Measurements from ENCODE around the gene XXYLT1.

XXYLT1 gene

DNA sequence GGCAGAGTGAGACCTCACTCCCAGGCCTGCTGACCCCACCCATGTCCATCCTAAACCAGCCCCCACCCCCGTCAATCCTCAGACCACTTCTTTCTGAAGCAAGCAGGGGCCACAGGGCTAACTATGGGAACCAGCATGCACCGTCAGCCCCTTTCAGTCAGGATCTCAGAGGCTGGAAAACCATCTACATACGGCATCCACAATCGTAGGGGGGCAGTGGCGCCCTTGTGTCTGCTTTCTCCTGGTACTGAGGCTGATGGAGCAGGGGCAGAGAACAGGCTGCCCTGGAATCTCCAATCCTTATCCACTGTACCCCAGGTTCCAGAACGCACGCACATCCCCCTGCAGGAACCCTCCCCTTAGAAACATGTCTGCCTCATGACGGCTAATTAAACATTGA is 56.6 kb downstream of the XXYLT1 start (continued):
- TF ChIP-seq, protein P1, sequence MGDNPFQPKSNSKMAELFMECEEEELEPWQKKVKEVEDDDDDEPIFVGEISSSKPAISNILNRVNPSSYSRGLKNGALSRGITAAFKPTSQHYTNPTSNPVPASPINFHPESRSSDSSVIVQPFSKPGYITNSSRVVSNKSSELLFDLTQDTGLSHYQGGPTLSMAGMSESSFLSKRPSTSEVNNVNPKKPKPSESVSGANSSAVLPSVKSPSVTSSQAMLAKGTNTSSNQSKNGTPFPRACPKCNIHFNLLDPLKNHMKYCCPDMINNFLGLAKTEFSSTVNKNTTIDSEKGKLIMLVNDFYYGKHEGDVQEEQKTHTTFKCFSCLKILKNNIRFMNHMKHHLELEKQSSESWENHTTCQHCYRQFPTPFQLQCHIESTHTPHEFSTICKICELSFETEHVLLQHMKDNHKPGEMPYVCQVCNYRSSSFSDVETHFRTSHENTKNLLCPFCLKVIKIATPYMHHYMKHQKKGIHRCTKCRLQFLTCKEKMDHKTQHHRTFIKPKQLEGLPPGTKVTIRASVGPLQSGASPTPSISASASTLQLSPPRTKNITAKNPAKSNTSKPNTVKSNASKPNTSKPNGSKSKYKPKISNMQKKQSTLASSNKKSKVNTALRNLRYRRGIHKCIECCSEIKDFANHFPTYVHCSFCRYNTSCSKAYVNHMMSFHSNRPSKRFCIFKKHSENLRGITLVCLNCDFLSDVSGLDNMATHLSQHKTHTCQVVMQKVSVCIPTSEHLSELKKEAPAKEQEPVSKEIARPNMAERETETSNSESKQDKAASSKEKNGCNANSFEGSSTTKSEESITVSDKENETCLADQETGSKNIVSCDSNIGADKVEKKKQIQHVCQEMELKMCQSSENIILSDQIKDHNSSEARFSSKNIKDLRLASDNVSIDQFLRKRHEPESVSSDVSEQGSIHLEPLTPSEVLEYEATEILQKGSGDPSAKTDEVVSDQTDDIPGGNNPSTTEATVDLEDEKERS (tag by site-specific recombination; IDR thresholded peaks at IDR 0.05): no peak
- TF ChIP-seq SCRT1 (tag by site-specific recombination; IDR thresholded peaks at IDR 0.05; ENCODE audit: borderline replicate concordance): no peak
- TF ChIP-seq ZNF354C (tag by site-specific recombination; IDR thresholded peaks at IDR 0.05; ENCODE audit: borderline replicate concordance, low read depth): no peak

DNA sequence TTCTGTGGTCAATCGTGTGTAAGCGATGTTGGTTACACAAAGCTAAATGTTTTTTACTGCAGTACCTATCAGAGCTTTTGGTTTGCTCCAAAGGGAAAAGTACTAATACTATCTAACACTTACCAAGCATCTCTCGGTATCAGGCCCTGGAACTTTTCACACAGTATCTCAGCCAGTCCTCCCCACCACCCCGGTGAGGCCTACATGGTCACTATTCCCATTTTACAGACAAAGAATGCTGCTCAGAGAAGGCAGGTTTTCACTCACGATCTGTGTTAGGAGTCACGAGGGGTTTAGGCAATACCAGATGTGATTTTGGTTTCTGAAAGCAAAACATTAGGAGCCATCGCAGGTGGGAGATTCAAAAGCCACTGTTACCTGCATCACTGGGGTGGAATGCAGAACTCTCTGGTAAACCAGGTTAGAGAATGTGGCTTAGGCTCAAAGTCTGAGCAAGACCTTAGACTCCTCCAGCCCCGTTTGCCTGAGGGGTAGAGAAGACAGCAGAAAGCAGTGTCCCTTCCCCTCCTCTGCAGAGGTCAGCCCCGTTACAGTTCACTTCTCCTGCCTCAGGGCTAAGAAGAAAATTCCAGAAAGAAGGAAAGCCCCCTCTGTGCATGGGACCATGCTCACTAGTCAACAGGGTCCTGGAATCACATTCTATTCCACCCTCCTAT is 57.2 kb downstream of the XXYLT1 start:
- ChIA-PET CTCF (no interaction called here), POLR2A (no interaction called here)
- Histone ChIP-seq H3K27ac (ENCODE audit: extremely low read depth, low read depth, low read length) (no peak overlapping the region), H3K36me3 (ENCODE audit: control insufficient read depth in 2 of 2, insufficient read depth in 1 of 2, low read length in 2 of 2) (no peaks in the 10 kb centered on the region), H3K4me1 (ENCODE audit: control insufficient read depth, insufficient read depth, low read length) (no peaks in the 10 kb centered on the region), H3K9me3 (ENCODE audit: control insufficient read depth, insufficient read depth, low read depth, low read length) (no peaks in the 10 kb centered on the region), H3K4me3 (ENCODE audit: low read depth, low read length) (no peak overlapping the region)
- TF ChIP-seq, protein P2, sequence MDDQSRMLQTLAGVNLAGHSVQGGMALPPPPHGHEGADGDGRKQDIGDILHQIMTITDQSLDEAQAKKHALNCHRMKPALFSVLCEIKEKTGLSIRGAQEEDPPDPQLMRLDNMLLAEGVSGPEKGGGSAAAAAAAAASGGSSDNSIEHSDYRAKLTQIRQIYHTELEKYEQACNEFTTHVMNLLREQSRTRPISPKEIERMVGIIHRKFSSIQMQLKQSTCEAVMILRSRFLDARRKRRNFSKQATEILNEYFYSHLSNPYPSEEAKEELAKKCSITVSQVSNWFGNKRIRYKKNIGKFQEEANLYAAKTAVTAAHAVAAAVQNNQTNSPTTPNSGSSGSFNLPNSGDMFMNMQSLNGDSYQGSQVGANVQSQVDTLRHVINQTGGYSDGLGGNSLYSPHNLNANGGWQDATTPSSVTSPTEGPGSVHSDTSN (CRISPR knock-in tag; IDR thresholded peaks at IDR 0.05): no peak
- TF ChIP-seq, protein P3, sequence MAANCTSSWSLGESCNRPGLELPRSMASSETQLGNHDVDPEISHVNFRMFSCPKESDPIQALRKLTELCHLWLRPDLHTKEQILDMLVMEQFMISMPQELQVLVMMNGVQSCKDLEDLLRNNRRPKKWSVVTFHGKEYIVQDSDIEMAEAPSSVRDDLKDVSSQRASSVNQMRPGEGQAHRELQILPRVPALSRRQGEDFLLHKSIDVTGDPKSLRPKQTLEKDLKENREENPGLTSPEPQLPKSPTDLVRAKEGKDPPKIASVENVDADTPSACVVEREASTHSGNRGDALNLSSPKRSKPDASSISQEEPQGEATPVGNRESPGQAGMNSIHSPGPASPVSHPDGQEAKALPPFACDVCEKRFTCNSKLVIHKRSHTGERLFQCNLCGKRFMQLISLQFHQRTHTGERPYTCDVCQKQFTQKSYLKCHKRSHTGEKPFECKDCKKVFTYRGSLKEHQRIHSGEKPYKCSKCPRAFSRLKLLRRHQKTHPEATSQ (tag by site-specific recombination; IDR thresholded peaks at IDR 0.05): no peak
- TF ChIP-seq BCL11B (tag by site-specific recombination; IDR thresholded peaks at IDR 0.05; ENCODE audit: low read depth) (no peak), ZNF777 (tag by site-specific recombination; IDR thresholded peaks at IDR 0.05; ENCODE audit: borderline replicate concordance) (no peak), ZFP3 (tag by site-specific recombination; IDR thresholded peaks at IDR 0.05; ENCODE audit: low read depth) (no peak), GFI1B (tag by site-specific recombination; IDR thresholded peaks at IDR 0.05) (no peak), YY1 (tag by site-specific recombination; IDR thresholded peaks at IDR 0.05) (no peak), ZNF76 (tag by site-specific recombination; IDR thresholded peaks at IDR 0.05; ENCODE audit: borderline replicate concordance, low read depth) (no peak), ZBTB1 (tag by site-specific recombination; IDR thresholded peaks at IDR 0.05) (no peak), ZNF544 (tag by site-specific recombination; IDR thresholded peaks at IDR 0.05) (no peak), ZNF623 (tag by site-specific recombination; IDR thresholded peaks at IDR 0.05) (no peak), ZNF707 (tag by site-specific recombination; IDR thresholded peaks at IDR 0.05) (no peak)
- TF ChIP-seq, protein P4, sequence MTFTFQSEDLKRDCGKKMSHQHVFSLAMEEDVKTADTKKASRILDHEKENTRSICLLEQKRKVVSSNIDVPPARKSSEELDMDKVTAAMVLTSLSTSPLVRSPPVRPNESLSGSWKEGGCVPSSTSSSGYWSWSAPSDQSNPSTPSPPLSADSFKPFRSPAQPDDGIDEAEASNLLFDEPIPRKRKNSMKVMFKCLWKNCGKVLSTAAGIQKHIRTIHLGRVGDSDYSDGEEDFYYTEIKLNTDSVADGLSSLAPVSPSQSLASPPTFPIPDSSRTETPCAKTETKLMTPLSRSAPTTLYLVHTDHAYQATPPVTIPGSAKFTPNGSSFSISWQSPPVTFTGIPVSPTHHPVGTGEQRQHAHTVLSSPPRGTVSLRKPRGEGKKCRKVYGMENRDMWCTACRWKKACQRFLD (tag by site-specific recombination; IDR thresholded peaks at IDR 0.05): no peak

All from HEK293 (cell line).